Tibial nerve (tissue), 4 donors: ENCODE data around the gene ZNF554. TPM values are rescaled to one million over a fixed set of nuclear protein-coding genes. Genes with fewer than 3 reads are reported as not detected.
"Not testable (repeated sequence)": the region's sequence is repeated elsewhere in the genome, so short reads cannot be mapped to it uniquely, and the experiment has no call there.

ENCODE experiments used
- DNase-seq, 2 donors: peaks; one replicate each; pipeline ENCODE4 v3.0.0-alpha.2; 2019; ENCODE audit warnings: low spot score in 2 of 2
- H3K27ac ChIP-seq, 4 donors: fragments of 200-600 bp; sonication (generic) in 3 of 4; one replicate each; pipeline ENCODE4 v1.5.1; 2017 to 2019; ENCODE audit warnings: mild to moderate bottlenecking in 1 of 4
- H3K27me3 ChIP-seq, 2 donors: fragments of 200-600 bp; sonication (generic) in 1 of 2; one replicate each; pipeline versions ENCODE4 v1.5.1 to v1.6.0; 2017 to 2019
- H3K36me3 ChIP-seq, 3 donors: fragments of 200-600 bp; sonication (generic); one replicate each; pipeline ENCODE4 v1.5.1; 2018 to 2019
- H3K4me1 ChIP-seq, 4 donors: fragments of 200-600 bp; sonication (generic) in 3 of 4; one replicate each; pipeline ENCODE4 v1.5.1; 2017 to 2019
- H3K4me3 ChIP-seq, 4 donors: fragments of 200-600 bp; sonication (generic) in 3 of 4; one replicate each; pipeline ENCODE4 v1.5.1; 2017 to 2019; ENCODE audit warnings: mild to moderate bottlenecking in 1 of 4, moderate library complexity in 1 of 4
- H3K9me3 ChIP-seq, 4 donors: fragments of 200-600 bp; sonication (generic) in 3 of 4; one replicate each; pipeline ENCODE4 v1.5.1; 2017 to 2019
- CTCF ChIP-seq, 5 experiments: fragments of 200-600 bp in 3 of 5; fragments of 450-650 bp in 2 of 5; sonication (generic) in 3 of 5; IDR thresholded peaks; one replicate each; pipeline ENCODE4 v1.5.1; 2016 to 2019; ENCODE audit warnings: antibody characterized with exemption in 5 of 5, mild to moderate bottlenecking in 3 of 5, moderate library complexity in 2 of 5
- EP300 ChIP-seq, 2 donors: sonication (generic); formaldehyde crosslinking; IDR thresholded peaks; one replicate each; pipeline ENCODE4 v1.6.1; 2017; ENCODE audit warnings: antibody characterized with exemption in 2 of 2, mild to moderate bottlenecking in 1 of 2
- POLR2A ChIP-seq, 2 donors: fragments of 450-650 bp; IDR thresholded peaks; one replicate each; pipeline ENCODE4 v1.6.1; 2017; ENCODE audit warnings: antibody characterized with exemption in 2 of 2, mild to moderate bottlenecking in 2 of 2, moderate library complexity in 2 of 2
- WGBS, 2 donors: methylation state at CpG; one replicate each; pipeline ENCODE4 v1.1.5; 2018; 5-methylcytosine and 5-hydroxymethylcytosine counted together
- total RNA-seq, 4 donors: library from RNA; depleted of rRNA; stranded (reverse); fragments of >200 nt; gene quantifications; one replicate each; pipeline ENCODE4 v1.1.0, GENCODE V29; 2016

Gene ZNF554
- total RNA-seq, 4 donors from 2014 or later, result 4.4 to 9.0 (median 6.7) TPM

GRCh38 chr19:2815191-2815614, 4.5 kb upstream of the ZNF554 start:
- WGBS, 2 donors, result 92 to 93% methylated on average over 5 to 12 of the region's 13 CpGs
- H3K27ac ChIP-seq, result no peak overlapping the region
- H3K27me3 ChIP-seq, result no peaks in the 10 kb centered on the region
- DNase-seq, result no peak
- no peak for TF ChIP-seq CTCF (IDR thresholded peaks at IDR 0.05)
- no peak for TF ChIP-seq POLR2A (IDR thresholded peaks at IDR 0.05)
- no peak for TF ChIP-seq EP300 (IDR thresholded peaks at IDR 0.05)
- H3K4me1 ChIP-seq, result peaks cover 0 to 6% (median under 1%) of the 10 kb centered on the region in 4 donors
- H3K4me3 ChIP-seq, result no peak overlapping the region
- no peaks in the 10 kb centered on the region for H3K9me3 ChIP-seq
- H3K36me3 ChIP-seq, result peaks cover 0 to 54% (median 0%) of the 10 kb centered on the region in 3 donors

- TF ChIP-seq EP300 (IDR thresholded peaks at IDR 0.05) (no peak), POLR2A (IDR thresholded peaks at IDR 0.05) (no peak)
- no peak for DNase-seq
- 84 to 86% methylated on average over 9 to 15 of the region's 15 CpGs for WGBS, 2 donors
Observed at GRCh38 chr19:2815923-2816322, 3.7 kb upstream of the ZNF554 start.

GRCh38 chr19:2816641-2817040, 3.0 kb upstream of the ZNF554 start:
- H3K4me1 ChIP-seq, result peaks cover 0 to 19% (median 5%) of the 10 kb centered on the region in 4 donors
- H3K9me3 ChIP-seq, result no peaks in the 10 kb centered on the region
- TF ChIP-seq CTCF (IDR thresholded peaks at IDR 0.05), result no peak
- no peak for TF ChIP-seq POLR2A (IDR thresholded peaks at IDR 0.05)
- no peak for DNase-seq
- no peak overlapping the region for H3K27ac ChIP-seq
- peaks cover 0 to 39% (median 0%) of the 10 kb centered on the region in 3 donors for H3K36me3 ChIP-seq
- H3K27me3 ChIP-seq, result no peaks in the 10 kb centered on the region
- H3K4me3 ChIP-seq, result no peak overlapping the region
- 84 to 86% methylated on average over 16 of the region's 16 CpGs for WGBS, 2 donors

More at GRCh38 chr19:2815923-2816322, 3.7 kb upstream of the ZNF554 start:
- H3K4me3 ChIP-seq, result no peak overlapping the region
- H3K9me3 ChIP-seq, result no peaks in the 10 kb centered on the region
- no peaks in the 10 kb centered on the region for H3K27me3 ChIP-seq
- no peak overlapping the region for H3K27ac ChIP-seq
- peaks cover 0 to 14% (median 5%) of the 10 kb centered on the region in 4 donors for H3K4me1 ChIP-seq
- peaks cover 0 to 47% (median 0%) of the 10 kb centered on the region in 3 donors for H3K36me3 ChIP-seq

GRCh38 chr19:2817237-2817829, 2.3 kb upstream of the ZNF554 start:
- DNase-seq, H3K27ac ChIP-seq, H3K9me3 ChIP-seq, H3K4me3 ChIP-seq, H3K27me3 ChIP-seq: not testable (repeated sequence)
- Histone ChIP-seq H3K4me1 (peaks cover 0 to 19% (median 5%) of the 10 kb centered on the region in 4 donors), H3K36me3 (peaks cover 0 to 33% (median 0%) of the 10 kb centered on the region in 3 donors)
- WGBS, 2 donors, result 65 to 75% methylated on average over 22 of the region's 22 CpGs

- Histone ChIP-seq H3K4me3 (peak overlapping the region; percentile 54 to 76 (median 64)), H3K9me3 (peaks cover 0 to 2% (median 0%) of the 10 kb centered on the region in 4 donors), H3K36me3 (peaks cover 0 to 32% (median 0%) of the 10 kb centered on the region in 3 donors), H3K27me3 (no peaks in the 10 kb centered on the region), H3K4me1 (peaks cover 0 to 19% (median 5%) of the 10 kb centered on the region in 4 donors), H3K27ac (peak overlapping the region; percentile 37 to 87 (median 75))
- 0 to 3% methylated on average over 11 to 30 of the region's 36 CpGs for WGBS, 2 donors
- DNase-seq, result no peak
- TF ChIP-seq POLR2A (IDR thresholded peaks at IDR 0.05) (no peak), EP300 (IDR thresholded peaks at IDR 0.05) (no peak), CTCF (IDR thresholded peaks at IDR 0.05) (no peak)
Observed at GRCh38 chr19:2820112-2820702, 539 bp downstream of the ZNF554 start.

- no peak for DNase-seq
- TF ChIP-seq POLR2A (IDR thresholded peaks at IDR 0.05) (no peak), CTCF (IDR thresholded peaks at IDR 0.05) (no peak), EP300 (IDR thresholded peaks at IDR 0.05) (no peak)
- no peaks in the 10 kb centered on the region for H3K27me3 ChIP-seq
- WGBS, 2 donors, result 95 to 100% methylated on average over 5 of the region's 5 CpGs
- peaks cover 0 to 19% (median 5%) of the 10 kb centered on the region in 4 donors for H3K4me1 ChIP-seq
- H3K9me3 ChIP-seq, result peaks cover 0 to 24% (median 0%) of the 10 kb centered on the region in 4 donors
- H3K36me3 ChIP-seq, result peaks cover 0 to 54% (median 3%) of the 10 kb centered on the region in 3 donors
- no peak overlapping the region for H3K27ac ChIP-seq
- no peak overlapping the region for H3K4me3 ChIP-seq
Observed at GRCh38 chr19:2822846-2823245, 3.2 kb downstream of the ZNF554 start.
